HUES6 (cell line): ENCODE measurements around the gene RNF157.
A peak's percentile ranks its signal among the peaks of the same experiment; 100 is the strongest.

ENCODE experiments used
- H3K27ac ChIP-seq: 2 replicates; pipeline ENCODE4 v1.7.0; 2013; ENCODE audit warnings: low read depth, mild to moderate bottlenecking, low read length, inconsistent platforms
- H3K27me3 ChIP-seq: 2 replicates; pipeline ENCODE4 v1.6.1; 2013; ENCODE audit warnings: low read length; ENCODE audit not compliant: control insufficient read depth, insufficient read depth
- H3K36me3 ChIP-seq: 2 replicates; pipeline ENCODE4 v1.6.1; 2013; ENCODE audit warnings: low read length; ENCODE audit not compliant: control insufficient read depth, insufficient read depth
- H3K4me1 ChIP-seq: 2 replicates; pipeline ENCODE4 v1.6.1; 2013; ENCODE audit warnings: low read length; ENCODE audit not compliant: control insufficient read depth, insufficient read depth
- H3K4me3 ChIP-seq: 2 replicates; pipeline ENCODE4 v1.5.1; 2013; ENCODE audit warnings: low read depth, low read length
- H3K9ac ChIP-seq: one replicate; pipeline ENCODE4 v1.6.1; 2013; ENCODE audit warnings: mild to moderate bottlenecking, low read length
- H3K9me3 ChIP-seq: 2 replicates; pipeline ENCODE4 v1.6.1; 2013; ENCODE audit warnings: low read depth, low read length; ENCODE audit not compliant: control insufficient read depth, insufficient read depth

RNF157 gene

DNA sequence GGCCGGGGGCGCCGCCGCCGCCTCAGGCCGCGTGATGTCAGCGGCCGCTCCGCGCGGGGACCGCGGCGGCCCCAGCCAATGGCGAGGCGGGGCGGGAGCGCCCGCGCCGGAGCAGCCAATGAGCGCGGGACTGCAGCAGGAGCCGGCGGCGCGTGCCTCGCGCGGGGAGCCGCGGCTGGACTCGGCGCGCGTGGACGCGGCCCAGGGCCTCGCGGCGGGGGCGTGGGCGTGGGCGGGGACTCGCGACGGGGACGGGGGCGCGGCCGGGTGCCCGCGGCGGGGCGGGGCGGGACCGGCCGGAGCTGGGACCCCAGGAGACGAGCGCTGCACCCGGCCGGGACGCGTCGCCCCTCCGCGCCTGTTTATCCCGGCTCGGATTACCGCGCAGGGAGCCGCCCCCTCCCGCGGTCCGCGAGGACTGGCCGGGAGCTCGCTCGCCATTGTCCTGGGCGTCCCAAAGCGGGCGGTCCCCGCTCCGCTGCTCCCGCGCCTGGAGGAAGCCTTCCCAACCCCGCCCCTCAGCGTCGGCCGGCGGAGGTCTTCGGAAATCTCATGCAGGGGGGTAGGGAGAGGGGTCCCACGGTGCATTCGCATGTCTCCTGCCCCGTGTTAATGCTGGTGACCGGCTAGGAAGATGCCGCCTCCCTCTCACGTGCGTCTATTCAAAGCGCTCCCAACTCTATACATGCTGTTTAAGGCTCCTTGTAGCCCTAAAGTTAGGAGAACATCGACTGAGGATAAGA lies at the start of gene RNF157:
Gene RNF157, minus strand, starts transcription at position 33 of the 743 bp plus-strand sequence. CDS start 253 bp downstream, outside the sequence.
- Histone ChIP-seq H3K36me3 (no peaks in the 10 kb centered on the region), H3K9ac (peak within 1 kb of the TSS; percentile 67), H3K9me3 (no peaks in the 10 kb centered on the region), H3K27me3 (peaks cover 66% of the 10 kb centered on the region), H3K27ac (no peak within 1 kb of the TSS), H3K4me3 (peak within 1 kb of the TSS; percentile 79), H3K4me1 (peaks cover 7% of the 10 kb centered on the region)

DNA sequence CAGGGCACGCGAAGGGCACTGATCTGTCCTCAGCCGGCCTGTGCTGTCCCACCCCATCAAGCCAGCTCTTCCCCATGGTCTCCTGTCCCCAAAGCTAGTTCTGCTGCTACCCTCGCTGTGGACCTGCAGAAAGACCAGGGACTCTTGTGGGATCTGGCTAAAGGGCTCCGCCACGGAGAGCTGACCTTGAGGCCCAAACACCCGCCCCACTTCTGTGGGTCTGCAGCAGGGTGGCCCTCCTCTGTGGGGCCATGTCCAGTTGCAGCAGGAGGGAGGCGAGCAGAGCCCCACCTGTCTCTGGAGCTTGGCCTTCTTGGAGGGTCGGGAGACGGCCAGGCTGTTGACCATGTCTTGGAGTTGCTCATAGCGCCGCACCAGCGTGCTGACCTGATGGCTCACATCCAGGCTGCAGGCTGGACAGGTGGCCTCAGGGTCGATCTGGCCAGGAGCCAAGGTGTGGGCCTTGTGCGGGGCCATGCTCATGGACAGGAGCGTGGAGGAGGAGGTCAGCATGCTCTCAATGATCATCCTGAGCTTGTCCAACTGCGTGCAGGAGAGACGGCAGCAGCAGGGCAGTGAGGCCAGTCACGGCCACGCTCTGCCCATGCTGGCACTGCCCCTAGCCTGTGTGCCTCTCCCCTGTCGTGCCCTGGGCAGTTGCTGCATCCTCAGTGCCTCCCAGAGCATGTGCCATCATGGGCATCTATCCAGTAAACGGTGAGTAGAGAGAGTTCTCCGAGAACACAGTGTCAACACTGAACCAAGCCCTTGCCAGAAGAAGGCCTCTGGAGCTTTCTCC lies 41.5 kb upstream of the RNF157 start:
- Histone ChIP-seq H3K36me3 (no peaks in the 10 kb centered on the region), H3K27ac (no peak overlapping the region), H3K9ac (no peak overlapping the region), H3K27me3 (no peaks in the 10 kb centered on the region), H3K9me3 (no peaks in the 10 kb centered on the region), H3K4me3 (no peak overlapping the region), H3K4me1 (0 out of 2 replicates have a peak, but pooled peaks cover 4% of the 10 kb centered on the region)

DNA sequence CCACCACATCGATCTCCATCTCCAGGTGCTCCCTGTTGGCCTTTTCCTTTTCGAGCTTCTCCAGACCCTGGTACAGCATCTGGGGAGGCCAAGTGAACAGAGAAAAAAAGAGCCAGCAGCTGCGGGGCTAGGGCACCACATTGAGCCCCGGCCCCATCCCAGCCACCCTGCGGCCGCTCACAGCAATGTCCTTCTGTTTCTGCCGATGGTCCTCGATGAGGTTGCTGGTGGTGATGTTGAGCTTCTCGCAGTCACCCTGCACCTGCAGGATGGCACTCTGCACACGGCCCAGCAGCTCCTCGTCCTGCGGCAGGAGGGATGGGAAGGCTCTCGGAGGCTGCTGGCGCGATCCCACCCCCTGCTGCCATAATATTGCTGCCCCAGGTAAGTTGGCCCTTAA lies 40.4 kb upstream of the RNF157 start:
- Histone ChIP-seq H3K27ac (no peak overlapping the region), H3K4me1 (0 out of 2 replicates have a peak, but pooled peaks cover 5% of the 10 kb centered on the region), H3K27me3 (no peaks in the 10 kb centered on the region), H3K9me3 (no peaks in the 10 kb centered on the region), H3K4me3 (no peak overlapping the region), H3K36me3 (no peaks in the 10 kb centered on the region), H3K9ac (no peak overlapping the region)

DNA sequence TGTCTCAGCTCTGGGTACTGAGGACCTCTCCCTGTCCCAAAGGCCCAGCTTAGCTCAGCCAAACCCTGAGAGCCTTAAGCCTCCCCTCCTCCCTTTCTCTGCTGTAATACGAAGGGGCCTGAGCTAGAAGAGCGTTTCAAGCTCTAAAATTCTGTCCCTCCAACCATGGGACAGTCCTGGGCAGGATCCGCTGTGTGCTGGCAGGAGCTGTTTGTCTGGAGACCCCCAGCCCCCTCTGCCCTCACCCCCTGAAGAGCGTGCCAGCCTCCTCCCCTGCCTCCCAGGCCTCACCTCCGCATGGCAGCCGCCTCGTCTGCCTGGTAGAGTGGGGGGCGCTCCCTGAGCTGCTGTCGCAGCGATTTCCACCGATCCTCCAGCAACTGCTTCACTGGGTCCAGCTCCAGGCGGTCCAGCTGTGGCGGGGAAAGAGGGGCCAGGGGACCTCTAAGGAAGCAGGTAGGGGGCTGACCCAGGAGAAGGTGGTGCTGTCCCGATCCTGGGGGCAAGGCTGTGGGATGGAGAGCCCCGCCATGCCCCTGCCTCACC lies 39.5 kb upstream of the RNF157 start:
- no peak overlapping the region for H3K4me3 ChIP-seq
- H3K9me3 ChIP-seq: no peaks in the 10 kb centered on the region
- no peaks in the 10 kb centered on the region for H3K27me3 ChIP-seq
- H3K9ac ChIP-seq: no peak overlapping the region
- H3K27ac ChIP-seq: no peak overlapping the region
- H3K36me3 ChIP-seq: no peaks in the 10 kb centered on the region
- 0 out of 2 replicates have a peak, but pooled peaks cover 5% of the 10 kb centered on the region for H3K4me1 ChIP-seq

DNA sequence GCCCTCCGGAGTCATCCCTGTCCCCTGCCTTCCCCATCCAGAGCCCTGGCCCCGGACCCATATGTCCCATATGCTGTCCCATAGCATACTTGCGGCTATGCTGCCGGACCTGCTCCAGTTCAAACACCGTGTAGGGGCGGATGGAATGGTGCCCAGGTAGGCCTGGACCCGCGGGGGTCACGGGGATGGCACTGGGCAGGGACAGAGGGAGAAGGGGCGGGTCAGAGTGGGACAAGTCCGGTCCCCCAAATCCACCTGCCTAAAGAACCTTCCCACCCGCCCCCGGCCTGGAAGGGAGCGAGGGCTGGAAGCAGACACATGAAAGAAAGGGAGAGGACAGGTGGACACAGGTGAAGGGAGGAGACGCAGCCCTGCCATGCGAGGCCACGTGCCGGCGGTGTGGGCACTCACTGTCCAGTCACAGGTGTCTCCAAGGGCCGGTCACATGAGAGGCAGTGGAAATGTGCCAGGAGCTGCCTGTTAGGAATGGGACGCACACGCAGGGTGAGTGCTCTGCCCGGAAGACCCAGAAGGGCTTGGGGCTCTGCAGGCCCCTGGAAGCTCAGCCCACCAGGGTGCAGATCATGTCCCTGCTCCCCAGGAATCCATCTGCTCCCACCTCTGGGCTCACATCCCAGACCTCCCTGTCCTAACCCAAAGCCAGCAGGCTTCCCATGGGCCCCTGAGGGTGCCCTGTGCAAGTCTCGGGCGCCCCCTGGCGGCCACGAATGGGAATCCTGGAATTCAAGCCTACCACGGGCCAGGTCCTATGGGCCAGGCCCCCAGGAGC lies 38.9 kb upstream of the RNF157 start:
- Histone ChIP-seq H3K9ac (no peak overlapping the region), H3K9me3 (no peaks in the 10 kb centered on the region), H3K36me3 (no peaks in the 10 kb centered on the region), H3K4me3 (no peak overlapping the region), H3K27ac (no peak overlapping the region), H3K27me3 (no peaks in the 10 kb centered on the region), H3K4me1 (0 out of 2 replicates have a peak, but pooled peaks cover 5% of the 10 kb centered on the region)

DNA sequence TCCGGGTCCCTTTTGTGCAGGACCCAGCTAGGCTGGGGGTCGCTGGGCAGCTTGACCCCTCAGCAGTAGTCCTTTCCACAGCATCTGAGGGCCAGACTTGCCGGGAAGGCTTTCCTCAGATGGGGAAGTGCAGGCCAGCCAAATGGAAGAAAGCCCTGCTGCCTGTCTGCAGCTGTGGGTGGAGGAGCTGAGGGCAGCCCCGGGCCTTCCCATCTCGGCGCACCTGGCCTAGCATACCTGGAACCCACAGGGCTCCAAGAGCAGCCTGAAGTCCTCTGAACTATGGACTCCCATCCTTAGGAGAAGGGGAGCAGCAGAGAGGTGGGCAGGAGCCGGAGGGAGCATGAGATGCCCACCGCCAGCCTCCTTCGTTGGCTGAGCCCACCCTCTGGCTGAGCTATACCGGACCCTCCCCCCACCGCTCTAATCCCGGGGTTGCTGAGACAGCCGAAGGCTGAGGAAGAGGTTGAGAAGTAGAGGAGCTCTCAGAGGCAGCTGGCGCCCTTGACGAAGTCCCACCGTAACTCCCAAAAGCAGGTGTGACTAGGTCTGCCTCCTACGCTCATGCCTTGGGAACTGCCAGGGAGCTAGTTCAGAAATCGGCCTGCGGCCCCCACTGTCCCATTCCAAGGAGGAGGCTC lies 38.1 kb upstream of the RNF157 start:
- Histone ChIP-seq H3K27ac (no peak overlapping the region), H3K9ac (no peak overlapping the region), H3K36me3 (no peaks in the 10 kb centered on the region), H3K4me1 (0 out of 2 replicates have a peak, but pooled peaks cover 5% of the 10 kb centered on the region), H3K9me3 (no peaks in the 10 kb centered on the region), H3K27me3 (no peaks in the 10 kb centered on the region), H3K4me3 (no peak overlapping the region)

DNA sequence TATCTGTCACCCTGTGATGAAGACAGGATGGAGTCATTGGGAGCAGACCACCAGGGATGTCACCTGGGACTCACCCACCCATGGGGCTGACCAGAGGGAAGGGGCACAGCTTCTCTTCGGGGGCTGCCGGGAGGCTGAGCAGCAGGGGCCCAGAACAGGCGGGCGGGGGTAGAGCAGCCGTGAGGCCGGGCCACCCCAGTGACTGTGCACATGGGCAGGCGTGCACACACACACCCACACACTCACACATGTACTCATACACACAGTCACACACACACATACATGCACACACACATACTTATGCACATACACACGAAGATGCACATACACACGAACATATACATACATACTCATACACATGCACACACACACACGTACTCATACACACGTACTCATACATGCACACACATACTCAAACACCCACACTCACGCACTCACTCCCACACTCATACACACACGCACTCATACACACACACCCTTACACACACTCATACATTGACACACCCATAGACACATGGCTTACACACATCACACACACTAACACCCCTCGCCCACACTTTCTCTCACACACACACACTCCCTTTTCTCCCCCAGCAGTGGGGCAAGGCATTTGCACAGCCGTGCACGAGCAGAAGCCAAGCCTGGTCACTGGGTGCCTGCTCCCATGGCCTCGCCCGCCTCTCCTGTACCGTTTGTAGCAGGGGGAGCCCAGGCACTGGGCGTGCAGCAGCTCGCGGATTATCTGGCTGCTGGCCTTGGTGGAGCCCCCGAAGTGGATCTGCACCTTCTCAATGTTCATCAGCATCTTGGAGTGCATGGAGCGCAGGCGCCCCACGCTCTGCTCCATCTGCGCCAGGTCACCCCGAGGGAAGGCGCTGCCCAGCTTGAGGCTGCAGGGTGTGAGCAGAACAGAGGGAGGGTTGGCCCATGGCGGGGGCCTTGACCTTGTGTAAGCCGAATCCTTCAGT lies 37.3 kb upstream of the RNF157 start:
- no peak overlapping the region for H3K27ac ChIP-seq

DNA sequence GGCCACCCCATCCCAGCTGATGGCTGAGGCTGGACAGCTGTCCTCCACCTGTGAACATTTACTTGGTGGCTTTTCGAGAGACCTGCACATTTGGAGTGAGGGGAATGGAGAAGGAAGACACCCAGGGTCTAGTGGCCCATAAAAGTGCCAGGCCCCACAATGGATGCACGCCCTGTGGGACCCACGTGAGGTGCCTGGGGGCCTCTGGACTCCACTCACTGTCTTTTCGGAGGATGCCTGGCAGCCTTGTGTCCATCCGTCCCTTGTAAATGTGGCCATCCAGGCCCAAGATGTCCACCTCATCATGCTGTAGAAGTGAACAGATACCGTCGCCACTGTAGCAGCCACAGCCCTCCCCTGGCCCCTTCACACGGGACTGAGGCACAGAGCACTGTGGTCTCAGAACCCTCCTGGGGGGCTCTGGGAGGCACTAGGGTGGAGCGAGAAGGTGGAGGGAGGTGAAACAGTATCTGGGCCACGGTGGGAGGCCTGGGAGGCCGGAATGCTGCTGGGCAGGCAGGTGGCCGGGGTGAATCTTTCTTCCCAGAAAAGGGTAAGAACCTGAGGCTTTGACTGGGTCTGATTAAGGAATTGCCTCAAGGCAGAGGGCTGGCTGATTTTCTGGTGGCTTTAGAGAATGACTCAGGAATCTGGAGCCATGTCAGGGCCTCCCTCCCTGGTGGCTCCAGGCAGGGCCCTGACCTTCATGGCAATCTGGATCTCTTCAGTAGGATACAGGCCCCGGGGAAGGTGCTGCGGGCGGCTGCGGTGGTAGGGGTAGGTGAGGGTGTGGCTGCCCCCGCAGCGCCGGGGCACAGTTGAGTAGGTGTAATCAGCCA lies 36.4 kb upstream of the RNF157 start:
- no peaks in the 10 kb centered on the region for H3K36me3 ChIP-seq
- no peak overlapping the region for H3K4me3 ChIP-seq
- peak overlapping the region; percentile 13 for H3K9ac ChIP-seq
- H3K4me1 ChIP-seq: peaks cover 9% of the 10 kb centered on the region
- no peaks in the 10 kb centered on the region for H3K27me3 ChIP-seq
- H3K9me3 ChIP-seq: no peaks in the 10 kb centered on the region
- no peak overlapping the region for H3K27ac ChIP-seq

More for the DNA sequence above, 37.3 kb upstream of the RNF157 start:
- H3K9ac ChIP-seq: no peak overlapping the region
- H3K4me1 ChIP-seq: 0 out of 2 replicates have a peak, but pooled peaks cover 5% of the 10 kb centered on the region
- H3K27me3 ChIP-seq: no peaks in the 10 kb centered on the region
- no peaks in the 10 kb centered on the region for H3K36me3 ChIP-seq
- H3K4me3 ChIP-seq: no peak overlapping the region
- H3K9me3 ChIP-seq: no peaks in the 10 kb centered on the region

DNA sequence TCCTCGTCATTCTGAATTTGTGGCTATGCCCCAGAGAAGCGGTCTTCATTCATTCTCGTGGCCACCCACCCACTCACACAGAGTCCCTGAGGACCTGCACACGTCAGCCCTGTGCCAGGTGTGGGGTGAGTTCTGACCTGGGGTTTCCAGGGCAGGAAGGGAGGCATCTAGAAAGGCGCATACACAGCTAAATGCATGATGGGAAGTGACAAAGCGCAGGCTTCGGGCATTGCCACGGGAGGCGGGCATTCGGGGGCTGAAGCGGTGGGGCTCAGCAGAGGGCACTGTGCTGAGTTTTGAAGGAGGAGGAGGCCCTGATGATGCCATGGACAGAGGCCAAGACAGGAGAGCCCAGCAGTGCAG lies 35.8 kb upstream of the RNF157 start:
- no peaks in the 10 kb centered on the region for H3K9me3 ChIP-seq
- H3K4me3 ChIP-seq: no peak overlapping the region
- no peaks in the 10 kb centered on the region for H3K36me3 ChIP-seq
- peaks cover 13% of the 10 kb centered on the region for H3K4me1 ChIP-seq
- H3K27me3 ChIP-seq: no peaks in the 10 kb centered on the region
- H3K27ac ChIP-seq: no peak overlapping the region
- H3K9ac ChIP-seq: no peak overlapping the region
